Measurements from ENCODE around the gene CDH7. TPM values are rescaled to one million over a fixed set of nuclear protein-coding genes. Genes with fewer than 3 reads are reported as not detected.

Gene CDH7
- total RNA-seq, 1 donor from 2014 or later = 2.7 TPM

- Histone ChIP-seq H2AFZ (replicated peaks) (no peak overlapping the region), H3K4me1 (no peaks in the 10 kb centered on the region), H3K9ac (no peak overlapping the region), H3K9me3 (ENCODE audit: low read depth) (no peaks in the 10 kb centered on the region), H3F3A (ENCODE audit: low read depth) (no peaks in the 10 kb centered on the region), H3K27me3 (no peaks in the 10 kb centered on the region), H3K4me3 (no peak overlapping the region), H3K27ac (no peak overlapping the region), H4K20me1 (ENCODE audit: low read depth) (no peaks in the 10 kb centered on the region), H3K79me2 (ENCODE audit: low read depth) (no peaks in the 10 kb centered on the region), H3K36me3 (no peaks in the 10 kb centered on the region), H3K4me2 (no peak overlapping the region)
- DNase-seq (ENCODE audit: low spot score) = no peak
- no peak for TF ChIP-seq EZH2phosphoT487 (IDR thresholded peaks at IDR 0.05)
- no peak for TF ChIP-seq EZH2 (IDR thresholded peaks at IDR 0.05)
- no peak for TF ChIP-seq CTCF (IDR thresholded peaks at IDR 0.05)
- Mint-ChIP-seq H3K9me3 (no peaks in the 10 kb centered on the region), H3K27ac (no peak overlapping the region), H3K4me1 (peaks cover 8% of the 10 kb centered on the region), H3K36me3 (no peaks in the 10 kb centered on the region), H3K4me3 (no peak overlapping the region), H3K27me3 (ENCODE audit: insufficient read depth, low read depth) (no peaks in the 10 kb centered on the region)
Observed at GRCh38 chr18:65811307-65811706, 60.5 kb downstream of the CDH7 start.

DNA sequence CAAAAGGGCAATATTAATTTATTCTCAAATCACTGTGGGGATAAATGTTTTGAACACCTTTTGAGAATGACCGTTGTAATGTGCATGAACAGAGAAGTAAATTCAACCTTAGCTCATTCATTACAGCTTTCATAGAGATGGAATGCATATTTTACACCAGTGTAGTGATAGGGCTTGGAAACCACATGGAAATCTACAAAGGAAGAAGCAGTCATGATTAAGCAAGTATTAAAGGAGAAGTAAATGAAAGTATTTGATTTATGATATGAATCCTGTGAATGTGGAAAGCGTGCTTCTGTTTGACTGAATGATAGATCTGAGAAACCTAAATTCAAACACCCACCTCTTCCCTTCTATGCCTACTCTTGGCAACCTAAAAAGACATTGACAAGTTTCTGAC is 64.7 kb downstream of the CDH7 start:
- H3K9ac ChIP-seq = no peak overlapping the region
- no peaks in the 10 kb centered on the region for H3F3A ChIP-seq (ENCODE audit: low read depth)
- DNase-seq (ENCODE audit: low spot score) = no peak
- no peak overlapping the region for H3K4me2 ChIP-seq
- H3K79me2 ChIP-seq (ENCODE audit: low read depth) = no peaks in the 10 kb centered on the region
- H3K27me3 Mint-ChIP-seq (ENCODE audit: insufficient read depth, low read depth) = no peaks in the 10 kb centered on the region
- no peak overlapping the region for H3K27ac ChIP-seq
- H3K36me3 Mint-ChIP-seq = peaks cover 4% of the 10 kb centered on the region
- no peaks in the 10 kb centered on the region for H3K9me3 Mint-ChIP-seq
- H3K9me3 ChIP-seq (ENCODE audit: low read depth) = no peaks in the 10 kb centered on the region
- H3K4me3 ChIP-seq = no peak overlapping the region
- peaks cover 5% of the 10 kb centered on the region for H3K4me1 Mint-ChIP-seq
- no peaks in the 10 kb centered on the region for H3K27me3 ChIP-seq
- H3K4me1 ChIP-seq = no peaks in the 10 kb centered on the region
- no peak overlapping the region for H3K27ac Mint-ChIP-seq
- no peak overlapping the region for H2AFZ ChIP-seq (replicated peaks)
- H3K4me3 Mint-ChIP-seq = no peak overlapping the region
- no peak for TF ChIP-seq EZH2phosphoT487 (IDR thresholded peaks at IDR 0.05)
- TF ChIP-seq CTCF (IDR thresholded peaks at IDR 0.05) = no peak
- no peaks in the 10 kb centered on the region for H4K20me1 ChIP-seq (ENCODE audit: low read depth)
- no peaks in the 10 kb centered on the region for H3K36me3 ChIP-seq

- DNase-seq (ENCODE audit: low spot score) = peak; percentile 9
- no peak overlapping the region for H3K9ac ChIP-seq
- no peaks in the 10 kb centered on the region for H3K4me1 ChIP-seq
- no peaks in the 10 kb centered on the region for H3K36me3 ChIP-seq
- TF ChIP-seq EZH2phosphoT487 (IDR thresholded peaks at IDR 0.05) (no peak), CTCF (IDR thresholded peaks at IDR 0.05) (peak; percentile 15)
- no peaks in the 10 kb centered on the region for H3K27me3 ChIP-seq
- H3K27ac Mint-ChIP-seq = no peak overlapping the region
- H3K27me3 Mint-ChIP-seq (ENCODE audit: insufficient read depth, low read depth) = no peaks in the 10 kb centered on the region
- H3F3A ChIP-seq (ENCODE audit: low read depth) = no peaks in the 10 kb centered on the region
- H3K79me2 ChIP-seq (ENCODE audit: low read depth) = no peaks in the 10 kb centered on the region
- H4K20me1 ChIP-seq (ENCODE audit: low read depth) = no peaks in the 10 kb centered on the region
- no peak overlapping the region for H3K27ac ChIP-seq
- no peak overlapping the region for H3K4me2 ChIP-seq
- no peaks in the 10 kb centered on the region for H3K9me3 Mint-ChIP-seq
- H2AFZ ChIP-seq (replicated peaks) = no peak overlapping the region
- peaks cover 5% of the 10 kb centered on the region for H3K4me1 Mint-ChIP-seq
- peaks cover 4% of the 10 kb centered on the region for H3K36me3 Mint-ChIP-seq
- no peak overlapping the region for H3K4me3 ChIP-seq
- H3K9me3 ChIP-seq (ENCODE audit: low read depth) = no peaks in the 10 kb centered on the region
- no peak overlapping the region for H3K4me3 Mint-ChIP-seq
Observed at GRCh38 chr18:65817178-65817577, 66.4 kb downstream of the CDH7 start.

DNA sequence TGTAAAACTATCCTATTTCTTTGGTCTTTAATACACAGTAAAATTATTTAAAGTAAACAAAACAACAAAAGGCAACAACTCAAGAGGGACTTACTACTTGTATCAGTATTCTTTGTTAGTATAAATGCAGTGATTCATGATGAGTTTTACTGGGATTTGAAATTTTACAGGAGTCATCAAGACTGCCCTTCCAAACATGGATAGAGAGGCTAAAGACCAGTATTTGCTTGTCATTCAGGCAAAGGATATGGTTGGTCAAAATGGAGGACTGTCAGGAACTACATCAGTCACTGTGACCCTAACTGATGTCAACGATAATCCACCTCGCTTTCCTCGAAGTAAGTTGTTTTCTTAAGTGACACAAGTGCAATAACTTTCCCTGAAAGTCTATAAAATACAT is 71.1 kb downstream of the CDH7 start:
- no peaks in the 10 kb centered on the region for H3K9me3 Mint-ChIP-seq
- H3K9ac ChIP-seq = no peak overlapping the region
- H3K9me3 ChIP-seq (ENCODE audit: low read depth) = no peaks in the 10 kb centered on the region
- no peaks in the 10 kb centered on the region for H3K79me2 ChIP-seq (ENCODE audit: low read depth)
- no peak overlapping the region for H3K4me3 Mint-ChIP-seq
- H3K4me1 Mint-ChIP-seq = peaks cover 5% of the 10 kb centered on the region
- no peak overlapping the region for H3K27ac ChIP-seq
- peaks cover 4% of the 10 kb centered on the region for H3K36me3 Mint-ChIP-seq
- no peaks in the 10 kb centered on the region for H4K20me1 ChIP-seq (ENCODE audit: low read depth)
- no peak overlapping the region for H3K4me2 ChIP-seq
- H3K4me1 ChIP-seq = no peaks in the 10 kb centered on the region
- H3K27me3 ChIP-seq = no peaks in the 10 kb centered on the region
- H3K27ac Mint-ChIP-seq = no peak overlapping the region
- no peaks in the 10 kb centered on the region for H3K27me3 Mint-ChIP-seq (ENCODE audit: insufficient read depth, low read depth)
- H3K36me3 ChIP-seq = no peaks in the 10 kb centered on the region
- H3F3A ChIP-seq (ENCODE audit: low read depth) = no peaks in the 10 kb centered on the region
- H3K4me3 ChIP-seq = no peak overlapping the region
- TF ChIP-seq EZH2 (IDR thresholded peaks at IDR 0.05) = no peak
- TF ChIP-seq EZH2phosphoT487 (IDR thresholded peaks at IDR 0.05) = no peak
- no peak for TF ChIP-seq CTCF (IDR thresholded peaks at IDR 0.05)
- no peak overlapping the region for H2AFZ ChIP-seq (replicated peaks)
- DNase-seq (ENCODE audit: low spot score) = no peak
